NT2/D1 (cell line): Measurements from ENCODE around the gene VRK3.

Experiments
- SUZ12 ChIP-seq: IDR thresholded peaks from 2 replicates; pipeline ENCODE4 v1.6.1; 2011; ENCODE audit not compliant: insufficient read length, insufficient read depth; ENCODE audit errors: extremely low read depth
- YY1 ChIP-seq: IDR thresholded peaks from 2 replicates; pipeline ENCODE4 v1.6.1; 2011; ENCODE audit not compliant: insufficient read length, insufficient read depth
- ZNF274 ChIP-seq: IDR thresholded peaks from 2 replicates; pipeline ENCODE4 v1.6.1; 2011; ENCODE audit warnings: mild to moderate bottlenecking, low read depth, low read length

- TF ChIP-seq ZNF274, result no peak
- no peak for TF ChIP-seq YY1
- TF ChIP-seq SUZ12, result no peak
Measured at GRCh38 chr19:49954933-49955332, 70.2 kb downstream of the VRK3 start.
